CD14-positive monocyte (primary cell): Measurements from ENCODE around the gene DUS1L. TPM values are rescaled to one million over a fixed set of nuclear protein-coding genes. Genes with fewer than 3 reads are reported as not detected.

Source experiments
- DNase-seq, 3 donors: peaks; one replicate each; pipeline ENCODE4 v3.0.0-alpha.2; 2011 to 2022
- H2AFZ ChIP-seq: 2 replicates; pipeline ENCODE4 v1.6.0; 2012; ENCODE audit warnings: mild to moderate bottlenecking, low read depth, low read length, inconsistent platforms; ENCODE audit not compliant: insufficient read depth, poor library complexity, severe bottlenecking
- H3K27ac ChIP-seq, 2 donors: 1 replicate in 1 of 2; 2 replicates in 1 of 2; pipeline ENCODE4 v1.5.1; 2012 to 2013; ENCODE audit warnings: low read length in 2 of 2, control low read depth in 1 of 2, inconsistent platforms in 1 of 2, low read depth in 1 of 2, mild to moderate bottlenecking in 1 of 2
- H3K27me3 ChIP-seq, 2 donors: one replicate each; pipeline versions ENCODE4 v1.6.0 to v1.6.1; 2011 to 2013; ENCODE audit warnings: low read length in 2 of 2; ENCODE audit not compliant: control insufficient read depth in 2 of 2, insufficient read depth in 2 of 2
- H3K36me3 ChIP-seq, 2 donors: replicated peaks in 1 of 2; 1 replicate in 1 of 2; 2 replicates in 1 of 2; pipeline versions ENCODE4 v1.5.1 to v1.6.1; 2012 to 2013; ENCODE audit warnings: low read length in 2 of 2, control low read depth in 1 of 2, inconsistent platforms in 1 of 2, mild to moderate bottlenecking in 1 of 2; ENCODE audit not compliant: insufficient read depth in 2 of 2, control insufficient read depth in 1 of 2
- H3K4me1 ChIP-seq, 2 donors: 1 replicate in 1 of 2; 2 replicates in 1 of 2; pipeline versions ENCODE4 v1.5.1 to v1.6.1; 2012 to 2013; ENCODE audit warnings: low read length in 2 of 2, control low read depth in 1 of 2, inconsistent platforms in 1 of 2, mild to moderate bottlenecking in 1 of 2, moderate library complexity in 1 of 2; ENCODE audit not compliant: insufficient read depth in 2 of 2, control insufficient read depth in 1 of 2
- H3K4me2 ChIP-seq: replicated peaks from 2 replicates; pipeline ENCODE3; 2012; ENCODE audit warnings: low read length, moderate library complexity, mild to moderate bottlenecking; ENCODE audit not compliant: poor library complexity, severe bottlenecking; ENCODE audit errors: extremely low read depth
- H3K4me3 ChIP-seq, 3 experiments: fragments of 200-600 bp in 1 of 3; sonication (generic) in 1 of 3; replicated peaks in 1 of 3; 1 replicate in 2 of 3; 2 replicates in 1 of 3; pipeline ENCODE4 v1.5.1; 2011 to 2013; ENCODE audit warnings: low read length in 3 of 3, mild to moderate bottlenecking in 3 of 3, control low read depth in 2 of 3, low read depth in 2 of 3, inconsistent platforms in 1 of 3, moderate library complexity in 1 of 3
- H3K79me2 ChIP-seq: 2 replicates; pipeline ENCODE4 v1.6.0; 2012; ENCODE audit warnings: mild to moderate bottlenecking, control low read depth, inconsistent platforms, low read length, moderate library complexity; ENCODE audit not compliant: insufficient read depth
- H3K9ac ChIP-seq: 2 replicates; pipeline ENCODE4 v1.6.0; 2017; ENCODE audit warnings: low read length, mild to moderate bottlenecking; ENCODE audit not compliant: insufficient read depth, poor library complexity, severe bottlenecking
- H3K9me3 ChIP-seq, 2 donors: replicated peaks in 1 of 2; 1 replicate in 1 of 2; 2 replicates in 1 of 2; pipeline versions ENCODE4 v1.5.1 to v1.6.1; 2012 to 2013; ENCODE audit warnings: low read length in 2 of 2, control low read depth in 1 of 2; ENCODE audit not compliant: control insufficient read depth in 1 of 2, insufficient read depth in 1 of 2
- H4K20me1 ChIP-seq: 2 replicates; pipeline ENCODE4 v1.6.0; 2012; ENCODE audit warnings: mild to moderate bottlenecking, low read length, control low read depth, moderate library complexity; ENCODE audit not compliant: insufficient read depth
- H3K27ac Mint-ChIP-seq, 7 donors: one replicate each; pipeline ENCODE4 v1.8.0; 2020; ENCODE audit warnings: mild to moderate bottlenecking in 7 of 7, mixed read lengths in 7 of 7, moderate library complexity in 6 of 7, inconsistent platforms in 2 of 7
- H3K27me3 Mint-ChIP-seq, 3 donors: one replicate each; pipeline ENCODE4 v1.8.0; 2021 to 2022; ENCODE audit warnings: low read depth in 3 of 3, mild to moderate bottlenecking in 3 of 3, mixed read lengths in 3 of 3, moderate library complexity in 3 of 3, inconsistent platforms in 1 of 3
- H3K36me3 Mint-ChIP-seq, 2 donors: one replicate each; pipeline ENCODE4 v1.8.0; 2020; ENCODE audit warnings: mixed read lengths in 2 of 2, inconsistent platforms in 1 of 2, mild to moderate bottlenecking in 1 of 2
- H3K4me1 Mint-ChIP-seq: one replicate; pipeline ENCODE4 v1.8.0; 2020; ENCODE audit warnings: mild to moderate bottlenecking, mixed read lengths
- H3K4me3 Mint-ChIP-seq, 2 donors: one replicate each; pipeline ENCODE4 v1.8.0; 2020; ENCODE audit warnings: mild to moderate bottlenecking in 2 of 2, mixed read lengths in 2 of 2, moderate library complexity in 1 of 2
- H3K9me3 Mint-ChIP-seq, 7 donors: one replicate each; pipeline ENCODE4 v1.8.0; 2020 to 2022; ENCODE audit warnings: mixed read lengths in 7 of 7, mild to moderate bottlenecking in 6 of 7, moderate library complexity in 6 of 7, inconsistent platforms in 2 of 7
- CTCF ChIP-seq: fragments of 200-600 bp; IDR thresholded peaks from one replicate; pipeline ENCODE4 v1.8.0; 2022; ENCODE audit warnings: antibody characterized with exemption, mild to moderate bottlenecking
- WGBS: methylation state at CpG from one replicate; pipeline ENCODE4 v1.1.5; 2013; ENCODE audit warnings: missing lambda C conversion rate; ENCODE audit not compliant: insufficient coverage; 5-methylcytosine and 5-hydroxymethylcytosine counted together
- intact Hi-C, 2 donors: fragments of 100-400 bp; cut with micrococcal nuclease; formaldehyde crosslinking; loops; one replicate each; pipeline versions ENCODE4 v1.15.0 to v1.15.1; 2023
- polyA plus RNA-seq, 3 donors: library from polyadenylated mRNA; depleted of rRNA in 1 of 3; unstranded in 2 of 3; stranded (reverse) in 1 of 3; fragments of 300-500 nt in 2 of 3; fragments of >200 nt in 1 of 3; fragmentation: Illumina TruSeq in 2 of 3; gene quantifications; 1 replicate in 2 of 3; 2 replicates in 1 of 3; pipeline ENCODE4 v1.2.3, GENCODE V29; 2012 to 2021

Gene DUS1L
- polyA plus RNA-seq, 3 donors, result 23.9 to 175 (median 47.6) TPM

- Mint-ChIP-seq H3K36me3 (peaks cover 39 to 84% of the 10 kb centered on the region in 2 donors), H3K4me1 (no peaks in the 10 kb centered on the region), H3K9me3 (peaks cover 0 to 1% (median 0%) of the 10 kb centered on the region in 7 donors), H3K4me3 (no peak overlapping the region), H3K27me3 (peaks cover 0 to 3% (median 0%) of the 10 kb centered on the region in 3 donors), H3K27ac (peak overlapping the region in 1 of 7 donors; percentile 33)
- Histone ChIP-seq H3K4me3 (no peak overlapping the region), H3K9me3 (no peaks in the 10 kb centered on the region), H2AFZ (no peak overlapping the region), H3K36me3 (peaks cover 71 to 84% of the 10 kb centered on the region in 2 donors), H4K20me1 (no peaks in the 10 kb centered on the region), H3K79me2 (no peaks in the 10 kb centered on the region), H3K27ac (no peak overlapping the region), H3K9ac (no peak overlapping the region), H3K4me1 (no peaks in the 10 kb centered on the region), H3K27me3 (no peaks in the 10 kb centered on the region), H3K4me2 (no peak overlapping the region)
- 97% methylated on average over 23 of the region's 24 CpGs for WGBS
- no peak for DNase-seq
- intact Hi-C loops, result no loop called here
- no peak for TF ChIP-seq CTCF
Observed at GRCh38 chr17:82083009-82083408, 17.4 kb upstream of the DUS1L start.

GRCh38 chr17:82082456-82082855 is 16.9 kb upstream of the DUS1L start:
- intact Hi-C loops, result no loop called here
- no peaks in the 10 kb centered on the region for H3K4me1 Mint-ChIP-seq
- no peak overlapping the region for H3K27ac Mint-ChIP-seq
- peaks cover 36 to 79% of the 10 kb centered on the region in 2 donors for H3K36me3 Mint-ChIP-seq
- WGBS, result 98% methylated on average over 18 of the region's 19 CpGs
- H3K79me2 ChIP-seq, result no peaks in the 10 kb centered on the region
- H3K27me3 Mint-ChIP-seq, result peaks cover 0 to 2% (median 0%) of the 10 kb centered on the region in 3 donors
- no peaks in the 10 kb centered on the region for H3K27me3 ChIP-seq
- no peak overlapping the region for H3K4me3 Mint-ChIP-seq
- H3K9me3 Mint-ChIP-seq, result peaks cover 0 to 1% (median 0%) of the 10 kb centered on the region in 7 donors
- no peak overlapping the region for H2AFZ ChIP-seq
- DNase-seq, result no peak
- no peaks in the 10 kb centered on the region for H3K4me1 ChIP-seq
- no peak for TF ChIP-seq CTCF
- no peak overlapping the region for H3K4me2 ChIP-seq
- H3K27ac ChIP-seq, result no peak overlapping the region
- no peaks in the 10 kb centered on the region for H4K20me1 ChIP-seq
- H3K9ac ChIP-seq, result no peak overlapping the region
- H3K36me3 ChIP-seq, result peaks cover 65 to 79% of the 10 kb centered on the region in 2 donors
- H3K4me3 ChIP-seq, result no peak overlapping the region
- no peaks in the 10 kb centered on the region for H3K9me3 ChIP-seq
